ENCODE measurements around the gene PPIC.

DNA sequence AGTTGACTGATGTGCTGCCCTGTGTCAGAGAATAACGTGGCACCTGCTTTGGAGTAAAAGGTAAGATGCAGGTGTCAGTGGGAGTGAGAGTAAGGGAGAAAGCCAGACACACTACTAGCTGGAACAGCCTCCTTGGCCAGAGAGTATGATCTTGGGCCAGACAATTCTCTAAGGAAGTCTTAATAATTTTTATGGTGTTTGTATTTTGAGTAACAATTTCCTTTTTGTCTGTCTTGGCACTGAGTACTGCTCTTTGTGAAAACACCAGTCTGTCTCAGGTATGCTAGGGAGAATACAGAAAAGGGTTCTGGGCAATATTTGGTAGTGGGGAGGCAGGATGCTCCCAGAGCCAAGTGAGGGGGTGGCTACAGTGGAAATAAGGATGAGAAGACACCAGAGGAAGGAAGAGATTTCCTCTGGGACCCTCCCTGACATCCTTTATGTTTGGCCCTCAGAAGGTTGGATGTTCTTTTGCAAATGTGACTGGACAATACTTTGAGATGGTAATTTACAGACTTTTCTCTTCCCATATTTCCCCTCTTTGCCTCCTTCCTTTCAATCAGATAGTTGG lies 31.9 kb upstream of the PPIC start:
- TF ChIP-seq, protein P1, sequence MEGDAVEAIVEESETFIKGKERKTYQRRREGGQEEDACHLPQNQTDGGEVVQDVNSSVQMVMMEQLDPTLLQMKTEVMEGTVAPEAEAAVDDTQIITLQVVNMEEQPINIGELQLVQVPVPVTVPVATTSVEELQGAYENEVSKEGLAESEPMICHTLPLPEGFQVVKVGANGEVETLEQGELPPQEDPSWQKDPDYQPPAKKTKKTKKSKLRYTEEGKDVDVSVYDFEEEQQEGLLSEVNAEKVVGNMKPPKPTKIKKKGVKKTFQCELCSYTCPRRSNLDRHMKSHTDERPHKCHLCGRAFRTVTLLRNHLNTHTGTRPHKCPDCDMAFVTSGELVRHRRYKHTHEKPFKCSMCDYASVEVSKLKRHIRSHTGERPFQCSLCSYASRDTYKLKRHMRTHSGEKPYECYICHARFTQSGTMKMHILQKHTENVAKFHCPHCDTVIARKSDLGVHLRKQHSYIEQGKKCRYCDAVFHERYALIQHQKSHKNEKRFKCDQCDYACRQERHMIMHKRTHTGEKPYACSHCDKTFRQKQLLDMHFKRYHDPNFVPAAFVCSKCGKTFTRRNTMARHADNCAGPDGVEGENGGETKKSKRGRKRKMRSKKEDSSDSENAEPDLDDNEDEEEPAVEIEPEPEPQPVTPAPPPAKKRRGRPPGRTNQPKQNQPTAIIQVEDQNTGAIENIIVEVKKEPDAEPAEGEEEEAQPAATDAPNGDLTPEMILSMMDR (IDR thresholded peaks at IDR 0.05; ENCODE audit: poor library complexity): no peak
- TF ChIP-seq EZH2 (IDR thresholded peaks at IDR 0.05; ENCODE audit: borderline replicate concordance) (no peak), EZH2phosphoT487 (IDR thresholded peaks at IDR 0.05; ENCODE audit: low read depth, severe bottlenecking, unreplicated experiment) (no peak)
